CD14-positive monocyte (primary cell): ENCODE data around the gene KASH5. TPM values are rescaled to one million over a fixed set of nuclear protein-coding genes. Genes with fewer than 3 reads are reported as not detected.

Experiments
- DNase-seq, 3 donors: peaks; one replicate each; pipeline ENCODE4 v3.0.0-alpha.2; 2011 to 2022
- H2AFZ ChIP-seq: 2 replicates; pipeline ENCODE4 v1.6.0; 2012; ENCODE audit warnings: mild to moderate bottlenecking, low read depth, low read length, inconsistent platforms; ENCODE audit not compliant: insufficient read depth, poor library complexity, severe bottlenecking
- H3K27ac ChIP-seq, 2 donors: 1 replicate in 1 of 2; 2 replicates in 1 of 2; pipeline ENCODE4 v1.5.1; 2012 to 2013; ENCODE audit warnings: low read length in 2 of 2, control low read depth in 1 of 2, inconsistent platforms in 1 of 2, low read depth in 1 of 2, mild to moderate bottlenecking in 1 of 2
- H3K27me3 ChIP-seq, 2 donors: one replicate each; pipeline versions ENCODE4 v1.6.0 to v1.6.1; 2011 to 2013; ENCODE audit warnings: low read length in 2 of 2; ENCODE audit not compliant: control insufficient read depth in 2 of 2, insufficient read depth in 2 of 2
- H3K36me3 ChIP-seq, 2 donors: replicated peaks in 1 of 2; 1 replicate in 1 of 2; 2 replicates in 1 of 2; pipeline versions ENCODE4 v1.5.1 to v1.6.1; 2012 to 2013; ENCODE audit warnings: low read length in 2 of 2, control low read depth in 1 of 2, inconsistent platforms in 1 of 2, mild to moderate bottlenecking in 1 of 2; ENCODE audit not compliant: insufficient read depth in 2 of 2, control insufficient read depth in 1 of 2
- H3K4me1 ChIP-seq, 2 donors: 1 replicate in 1 of 2; 2 replicates in 1 of 2; pipeline versions ENCODE4 v1.5.1 to v1.6.1; 2012 to 2013; ENCODE audit warnings: low read length in 2 of 2, control low read depth in 1 of 2, inconsistent platforms in 1 of 2, mild to moderate bottlenecking in 1 of 2, moderate library complexity in 1 of 2; ENCODE audit not compliant: insufficient read depth in 2 of 2, control insufficient read depth in 1 of 2
- H3K4me2 ChIP-seq: replicated peaks from 2 replicates; pipeline ENCODE3; 2012; ENCODE audit warnings: low read length, moderate library complexity, mild to moderate bottlenecking; ENCODE audit not compliant: poor library complexity, severe bottlenecking; ENCODE audit errors: extremely low read depth
- H3K4me3 ChIP-seq, 3 experiments: fragments of 200-600 bp in 1 of 3; sonication (generic) in 1 of 3; replicated peaks in 1 of 3; 1 replicate in 2 of 3; 2 replicates in 1 of 3; pipeline ENCODE4 v1.5.1; 2011 to 2013; ENCODE audit warnings: low read length in 3 of 3, mild to moderate bottlenecking in 3 of 3, control low read depth in 2 of 3, low read depth in 2 of 3, inconsistent platforms in 1 of 3, moderate library complexity in 1 of 3
- H3K79me2 ChIP-seq: 2 replicates; pipeline ENCODE4 v1.6.0; 2012; ENCODE audit warnings: mild to moderate bottlenecking, control low read depth, inconsistent platforms, low read length, moderate library complexity; ENCODE audit not compliant: insufficient read depth
- H3K9ac ChIP-seq: 2 replicates; pipeline ENCODE4 v1.6.0; 2017; ENCODE audit warnings: low read length, mild to moderate bottlenecking; ENCODE audit not compliant: insufficient read depth, poor library complexity, severe bottlenecking
- H3K9me3 ChIP-seq, 2 donors: replicated peaks in 1 of 2; 1 replicate in 1 of 2; 2 replicates in 1 of 2; pipeline versions ENCODE4 v1.5.1 to v1.6.1; 2012 to 2013; ENCODE audit warnings: low read length in 2 of 2, control low read depth in 1 of 2; ENCODE audit not compliant: control insufficient read depth in 1 of 2, insufficient read depth in 1 of 2
- H4K20me1 ChIP-seq: 2 replicates; pipeline ENCODE4 v1.6.0; 2012; ENCODE audit warnings: mild to moderate bottlenecking, low read length, control low read depth, moderate library complexity; ENCODE audit not compliant: insufficient read depth
- H3K27ac Mint-ChIP-seq, 7 donors: one replicate each; pipeline ENCODE4 v1.8.0; 2020; ENCODE audit warnings: mild to moderate bottlenecking in 7 of 7, mixed read lengths in 7 of 7, moderate library complexity in 6 of 7, inconsistent platforms in 2 of 7
- H3K27me3 Mint-ChIP-seq, 3 donors: one replicate each; pipeline ENCODE4 v1.8.0; 2021 to 2022; ENCODE audit warnings: low read depth in 3 of 3, mild to moderate bottlenecking in 3 of 3, mixed read lengths in 3 of 3, moderate library complexity in 3 of 3, inconsistent platforms in 1 of 3
- H3K36me3 Mint-ChIP-seq, 2 donors: one replicate each; pipeline ENCODE4 v1.8.0; 2020; ENCODE audit warnings: mixed read lengths in 2 of 2, inconsistent platforms in 1 of 2, mild to moderate bottlenecking in 1 of 2
- H3K4me1 Mint-ChIP-seq: one replicate; pipeline ENCODE4 v1.8.0; 2020; ENCODE audit warnings: mild to moderate bottlenecking, mixed read lengths
- H3K4me3 Mint-ChIP-seq, 2 donors: one replicate each; pipeline ENCODE4 v1.8.0; 2020; ENCODE audit warnings: mild to moderate bottlenecking in 2 of 2, mixed read lengths in 2 of 2, moderate library complexity in 1 of 2
- H3K9me3 Mint-ChIP-seq, 7 donors: one replicate each; pipeline ENCODE4 v1.8.0; 2020 to 2022; ENCODE audit warnings: mixed read lengths in 7 of 7, mild to moderate bottlenecking in 6 of 7, moderate library complexity in 6 of 7, inconsistent platforms in 2 of 7
- CTCF ChIP-seq: fragments of 200-600 bp; IDR thresholded peaks from one replicate; pipeline ENCODE4 v1.8.0; 2022; ENCODE audit warnings: antibody characterized with exemption, mild to moderate bottlenecking
- WGBS: methylation state at CpG from one replicate; pipeline ENCODE4 v1.1.5; 2013; ENCODE audit warnings: missing lambda C conversion rate; ENCODE audit not compliant: insufficient coverage; 5-methylcytosine and 5-hydroxymethylcytosine counted together
- intact Hi-C, 2 donors: fragments of 100-400 bp; cut with micrococcal nuclease; formaldehyde crosslinking; loops; one replicate each; pipeline versions ENCODE4 v1.15.0 to v1.15.1; 2023
- polyA plus RNA-seq, 3 donors: library from polyadenylated mRNA; depleted of rRNA in 1 of 3; unstranded in 2 of 3; stranded (reverse) in 1 of 3; fragments of 300-500 nt in 2 of 3; fragments of >200 nt in 1 of 3; fragmentation: Illumina TruSeq in 2 of 3; gene quantifications; 1 replicate in 2 of 3; 2 replicates in 1 of 3; pipeline ENCODE4 v1.2.3, GENCODE V29; 2012 to 2021

Gene KASH5
- polyA plus RNA-seq, 3 donors: not detected

GRCh38 chr19:49434907-49435583 lies 47.0 kb downstream of the KASH5 start:
- Mint-ChIP-seq H3K9me3 (peaks cover 0 to 44% (median 25%) of the 10 kb centered on the region in 7 donors), H3K4me3 (peak overlapping the region in 1 of 2 donors; percentile 83), H3K4me1 (peaks cover 19% of the 10 kb centered on the region), H3K36me3 (peaks cover 6 to 11% of the 10 kb centered on the region in 2 donors), H3K27ac (no peak overlapping the region), H3K27me3 (peaks cover 99 to 100% (median 100%) of the 10 kb centered on the region in 3 donors)
- peaks cover 9 to 37% of the 10 kb centered on the region in 2 donors for H3K9me3 ChIP-seq
- no peaks in the 10 kb centered on the region for H4K20me1 ChIP-seq
- no peaks in the 10 kb centered on the region for H3K36me3 ChIP-seq
- WGBS: 93% methylated on average over 16 of the region's 18 CpGs
- H3K9ac ChIP-seq: no peak overlapping the region
- no peak for DNase-seq
- H3K4me3 ChIP-seq: no peak overlapping the region
- H3K4me2 ChIP-seq: no peak overlapping the region
- TF ChIP-seq CTCF: no peak
- no peaks in the 10 kb centered on the region for H3K79me2 ChIP-seq
- H3K27ac ChIP-seq: no peak overlapping the region
- H3K4me1 ChIP-seq: peaks cover 5 to 6% of the 10 kb centered on the region in 2 donors
- H3K27me3 ChIP-seq: peaks cover 67 to 100% of the 10 kb centered on the region in 2 donors
- intact Hi-C loops: loop anchor here in 1 of 2 donors (10.0 kb wide), 1 partner anchor 170 kb away; no protein-coding TSS in a partner anchor
- no peak overlapping the region for H2AFZ ChIP-seq

GRCh38 chr19:49435670-49436069 lies 47.6 kb downstream of the KASH5 start:
- Histone ChIP-seq H3K27me3 (peaks cover 71 to 100% of the 10 kb centered on the region in 2 donors), H3K4me1 (peaks cover 5 to 6% of the 10 kb centered on the region in 2 donors), H3K4me3 (no peak overlapping the region), H3K4me2 (no peak overlapping the region), H3K79me2 (no peaks in the 10 kb centered on the region), H3K9me3 (peaks cover 9 to 41% of the 10 kb centered on the region in 2 donors), H2AFZ (no peak overlapping the region), H3K27ac (no peak overlapping the region), H3K36me3 (no peaks in the 10 kb centered on the region), H3K9ac (no peak overlapping the region), H4K20me1 (no peaks in the 10 kb centered on the region)
- 91% methylated on average over 10 of the region's 10 CpGs for WGBS
- TF ChIP-seq CTCF: no peak
- intact Hi-C loops: loop anchor here in 1 of 2 donors (10.0 kb wide), 1 partner anchor 171 kb away; no protein-coding TSS in a partner anchor
- H3K9me3 Mint-ChIP-seq: peaks cover 0 to 48% (median 29%) of the 10 kb centered on the region in 7 donors
- peaks cover 20% of the 10 kb centered on the region for H3K4me1 Mint-ChIP-seq
- no peak for DNase-seq
- peak overlapping the region in 1 of 2 donors; percentile 83 for H3K4me3 Mint-ChIP-seq
- peaks cover 7 to 14% of the 10 kb centered on the region in 2 donors for H3K36me3 Mint-ChIP-seq
- H3K27ac Mint-ChIP-seq: no peak overlapping the region
- H3K27me3 Mint-ChIP-seq: peaks cover 100% of the 10 kb centered on the region in 3 donors
